GM18526 (cell line): Measurements from ENCODE around the gene IKZF3.

ENCODE experiments used
- POLR2A ChIP-seq: IDR thresholded peaks from 3 replicates; pipeline ENCODE4 v1.6.1; 2011; ENCODE audit not compliant: insufficient read length; ENCODE audit errors: extremely low read depth

IKZF3 gene

GRCh38 chr17:39744075-39744835 is 119.9 kb downstream of the IKZF3 start:
- no peak for TF ChIP-seq POLR2A

DNA sequence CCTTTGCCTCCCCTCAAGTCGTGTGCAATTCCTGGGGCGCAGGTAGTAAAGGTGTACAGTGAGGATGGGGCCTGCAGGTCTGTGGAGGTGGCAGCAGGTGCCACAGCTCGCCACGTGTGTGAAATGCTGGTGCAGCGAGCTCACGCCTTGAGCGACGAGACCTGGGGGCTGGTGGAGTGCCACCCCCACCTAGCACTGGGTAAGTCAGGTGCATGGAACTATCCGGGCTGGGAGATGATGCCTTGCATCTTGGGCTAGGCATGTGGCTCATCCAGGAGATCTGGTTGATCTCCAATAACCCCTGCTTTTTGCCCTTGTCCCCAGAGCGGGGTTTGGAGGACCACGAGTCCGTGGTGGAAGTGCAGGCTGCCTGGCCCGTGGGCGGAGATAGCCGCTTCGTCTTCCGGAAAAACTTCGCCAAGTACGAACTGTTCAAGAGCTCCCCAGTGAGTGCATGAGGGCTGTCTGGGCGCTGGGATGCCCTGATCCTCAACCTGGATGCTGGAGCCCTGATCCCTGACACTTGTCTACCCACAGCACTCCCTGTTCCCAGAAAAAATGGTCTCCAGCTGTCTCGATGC is 121.2 kb downstream of the IKZF3 start:
- no peak for TF ChIP-seq POLR2A

GRCh38 chr17:39742126-39742855 is 121.8 kb downstream of the IKZF3 start:
- no peak for TF ChIP-seq POLR2A

DNA sequence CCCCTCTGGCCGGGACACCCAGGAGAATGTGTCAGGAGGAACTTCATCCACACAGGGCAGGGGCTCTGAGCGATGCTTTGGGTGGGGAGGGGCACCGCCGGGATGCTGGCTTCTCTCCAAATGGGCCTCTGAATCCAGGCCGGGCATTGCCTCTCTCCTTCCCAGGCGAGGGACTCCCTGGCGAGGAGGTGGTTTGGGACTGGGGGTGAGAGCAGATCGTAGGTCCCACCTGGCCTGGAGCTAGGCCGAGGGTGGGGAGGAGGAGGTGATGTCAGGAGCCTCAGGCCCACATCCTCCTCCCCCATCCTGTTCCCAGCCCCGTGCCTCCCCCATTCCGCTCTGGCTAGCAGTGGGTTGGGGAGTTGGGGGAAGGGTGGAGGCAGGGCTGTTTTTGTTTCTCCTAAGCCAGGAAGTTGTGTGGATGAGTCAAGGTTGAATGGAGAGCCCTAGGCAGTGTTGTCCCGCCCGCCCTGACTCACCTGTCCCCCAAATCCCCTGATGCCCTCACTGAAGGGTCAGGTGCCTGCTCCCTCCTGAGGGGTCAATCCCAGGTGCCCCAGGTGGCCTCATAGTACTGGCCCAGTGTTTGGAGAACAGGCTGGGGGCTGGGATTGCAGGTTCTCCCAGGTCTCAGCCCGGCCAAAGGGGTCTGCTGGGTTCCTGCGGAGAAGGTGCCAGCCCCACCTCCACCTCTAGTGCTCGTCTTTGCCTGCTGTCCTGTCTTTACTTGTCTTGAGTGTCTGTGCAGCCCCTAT is 123.6 kb downstream of the IKZF3 start:
- TF ChIP-seq POLR2A = no peak

DNA sequence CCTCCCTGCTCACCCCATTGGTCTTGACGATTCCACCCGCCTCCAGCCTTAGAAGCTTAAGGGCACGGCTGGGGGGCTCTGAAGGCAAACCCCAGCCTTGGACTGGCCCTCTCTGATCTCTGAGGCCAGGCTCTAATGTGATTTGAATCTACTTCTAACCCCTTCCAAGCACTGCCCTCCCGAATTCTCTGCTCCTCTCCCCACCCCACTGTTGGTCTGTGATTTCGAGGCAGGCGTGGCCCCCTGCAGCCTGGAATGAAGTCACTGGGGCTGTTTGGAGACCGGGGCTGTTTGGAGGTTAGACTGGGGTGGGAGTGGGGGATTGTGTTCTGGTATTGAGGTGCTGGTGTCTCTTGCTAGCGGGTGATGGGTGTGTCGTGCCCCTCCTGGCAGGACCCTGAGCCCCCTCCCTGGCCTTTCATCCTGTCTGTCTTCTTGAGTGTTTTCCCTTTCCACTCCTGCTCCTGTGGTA is 124.2 kb downstream of the IKZF3 start:
- TF ChIP-seq POLR2A = no peak

- TF ChIP-seq POLR2A = no peak
These were observed 124.9 kb downstream of the IKZF3 start for GRCh38 chr17:39738983-39739884.

GRCh38 chr17:39738568-39738901 is 125.6 kb downstream of the IKZF3 start:
- no peak for TF ChIP-seq POLR2A

GRCh38 chr17:39737760-39738567 is 126.1 kb downstream of the IKZF3 start, which contains the start of gene GRB7:
TSS of gene GRB7 (plus strand) at chr17:39737938. CDS start at chr17:39742302, 4,364 bp downstream.
- no peak for TF ChIP-seq POLR2A

- no peak for TF ChIP-seq POLR2A
These were observed 126.8 kb downstream of the IKZF3 start for GRCh38 chr17:39737206-39737759.

- TF ChIP-seq POLR2A = no peak
These were observed 127.6 kb downstream of the IKZF3 start for GRCh38 chr17:39736319-39737165.

DNA sequence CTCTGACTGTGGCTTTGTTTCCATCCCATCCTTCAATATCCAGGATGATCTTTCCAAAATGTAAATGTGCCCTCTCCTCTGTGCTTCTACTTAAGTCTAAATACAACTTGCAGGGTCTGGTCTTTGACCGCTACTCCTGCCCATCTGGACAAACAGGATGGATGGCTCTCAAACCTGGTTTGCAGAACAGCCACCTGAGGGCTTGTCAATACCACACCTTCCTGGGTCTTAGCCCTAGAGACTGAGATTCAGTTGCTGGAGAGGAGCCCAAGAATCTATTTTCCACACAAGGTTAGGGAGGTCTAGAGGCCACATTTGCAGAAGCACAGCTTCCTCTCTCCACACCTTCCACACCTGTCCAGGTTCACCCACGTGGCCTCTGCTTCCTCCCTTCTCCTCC is 128.2 kb downstream of the IKZF3 start:
- TF ChIP-seq POLR2A = no peak

GRCh38 chr17:39732586-39732985 is 131.5 kb downstream of the IKZF3 start:
- no peak for TF ChIP-seq POLR2A
